ENCODE data around the gene TMCC2.
"Not testable (repeated sequence)": the region's sequence is repeated elsewhere in the genome, so short reads cannot be mapped to it uniquely, and the experiment has no call there.

Gene TMCC2

GRCh38 chr1:205271745-205272144, 44.0 kb downstream of the TMCC2 start:
- no peaks in the 10 kb centered on the region for H3K36me3 ChIP-seq (ENCODE audit: control insufficient read depth, insufficient read depth, low read length)
- no peak overlapping the region for H3K9ac ChIP-seq (ENCODE audit: low read length)
- no peak overlapping the region for H3K27ac ChIP-seq (ENCODE audit: low read depth, low read length)
- peaks cover 2% of the 10 kb centered on the region for H3K4me1 ChIP-seq (ENCODE audit: control insufficient read depth, insufficient read depth, low read length)
- no peak overlapping the region for H3K4me3 ChIP-seq (ENCODE audit: low read length)
- H3K27me3 ChIP-seq (ENCODE audit: control insufficient read depth, insufficient read depth, low read length) = no peaks in the 10 kb centered on the region

DNA sequence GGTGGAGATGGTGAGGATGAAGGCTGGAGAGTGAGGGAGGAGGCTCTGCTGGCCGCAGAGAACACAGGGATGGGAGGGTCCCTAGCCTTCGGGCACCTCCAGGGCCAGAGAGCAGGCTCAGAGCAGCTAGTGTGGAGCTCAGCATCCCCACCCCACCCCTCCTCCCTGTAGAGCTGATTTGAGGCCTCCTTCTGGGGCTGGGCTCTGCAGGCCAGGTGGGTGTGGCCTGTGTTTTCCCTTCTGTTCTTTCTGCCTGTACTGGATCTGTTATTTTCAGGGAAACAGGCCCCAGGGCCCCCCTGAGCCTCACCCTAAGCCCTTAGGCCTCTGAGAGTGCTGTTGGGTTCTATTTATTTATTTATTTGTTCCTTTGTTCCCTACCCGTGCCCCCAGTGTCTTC, 44.8 kb downstream of the TMCC2 start:
- Histone ChIP-seq H3K36me3 (ENCODE audit: control insufficient read depth, insufficient read depth, low read length) (no peaks in the 10 kb centered on the region), H3K27me3 (ENCODE audit: control insufficient read depth, insufficient read depth, low read length) (no peaks in the 10 kb centered on the region), H3K9ac (ENCODE audit: low read length) (no peak overlapping the region), H3K4me1 (ENCODE audit: control insufficient read depth, insufficient read depth, low read length) (peaks cover 2% of the 10 kb centered on the region), H3K4me3 (ENCODE audit: low read length) (no peak overlapping the region), H3K27ac (ENCODE audit: low read depth, low read length) (no peak overlapping the region)

- peaks cover 2% of the 10 kb centered on the region for H3K4me1 ChIP-seq (ENCODE audit: control insufficient read depth, insufficient read depth, low read length)
- H3K9ac ChIP-seq (ENCODE audit: low read length) = no peak overlapping the region
- no peak overlapping the region for H3K27ac ChIP-seq (ENCODE audit: low read depth, low read length)
- H3K36me3 ChIP-seq (ENCODE audit: control insufficient read depth, insufficient read depth, low read length) = no peaks in the 10 kb centered on the region
- no peak overlapping the region for H3K4me3 ChIP-seq (ENCODE audit: low read length)
- no peaks in the 10 kb centered on the region for H3K27me3 ChIP-seq (ENCODE audit: control insufficient read depth, insufficient read depth, low read length)
Measured at GRCh38 chr1:205273551-205273982, 45.8 kb downstream of the TMCC2 start.

- Histone ChIP-seq H3K9ac (ENCODE audit: low read length) (no peak overlapping the region), H3K27ac (ENCODE audit: low read depth, low read length) (no peak overlapping the region), H3K36me3 (ENCODE audit: control insufficient read depth, insufficient read depth, low read length) (no peaks in the 10 kb centered on the region), H3K4me3 (ENCODE audit: low read length) (no peak overlapping the region), H3K27me3 (ENCODE audit: control insufficient read depth, insufficient read depth, low read length) (no peaks in the 10 kb centered on the region), H3K4me1 (ENCODE audit: control insufficient read depth, insufficient read depth, low read length) (peaks cover 2% of the 10 kb centered on the region)
Measured at GRCh38 chr1:205274041-205274691, 46.4 kb downstream of the TMCC2 start.

GRCh38 chr1:205275133-205275532, 47.4 kb downstream of the TMCC2 start:
- Histone ChIP-seq H3K27ac (ENCODE audit: low read depth, low read length) (no peak overlapping the region), H3K4me3 (ENCODE audit: low read length) (no peak overlapping the region), H3K27me3 (ENCODE audit: control insufficient read depth, insufficient read depth, low read length) (no peaks in the 10 kb centered on the region), H3K36me3 (ENCODE audit: control insufficient read depth, insufficient read depth, low read length) (no peaks in the 10 kb centered on the region), H3K9ac (ENCODE audit: low read length) (no peak overlapping the region), H3K4me1 (ENCODE audit: control insufficient read depth, insufficient read depth, low read length) (peaks cover 2% of the 10 kb centered on the region)

- H3K4me3 ChIP-seq (ENCODE audit: low read length) = no peak overlapping the region
- no peak overlapping the region for H3K9ac ChIP-seq (ENCODE audit: low read length)
- no peaks in the 10 kb centered on the region for H3K27me3 ChIP-seq (ENCODE audit: control insufficient read depth, insufficient read depth, low read length)
- no peaks in the 10 kb centered on the region for H3K36me3 ChIP-seq (ENCODE audit: control insufficient read depth, insufficient read depth, low read length)
- H3K27ac ChIP-seq (ENCODE audit: low read depth, low read length) = no peak overlapping the region
- peaks cover 2% of the 10 kb centered on the region for H3K4me1 ChIP-seq (ENCODE audit: control insufficient read depth, insufficient read depth, low read length)
Measured at GRCh38 chr1:205275916-205276688, 48.4 kb downstream of the TMCC2 start.

GRCh38 chr1:205276689-205277065, 48.9 kb downstream of the TMCC2 start:
- no peak overlapping the region for H3K27ac ChIP-seq (ENCODE audit: low read depth, low read length)
- H3K4me3 ChIP-seq (ENCODE audit: low read length) = no peak overlapping the region

GRCh38 chr1:205279986-205280385, 52.2 kb downstream of the TMCC2 start:
- Histone ChIP-seq H3K27me3 (ENCODE audit: control insufficient read depth, insufficient read depth, low read length) (no peaks in the 10 kb centered on the region), H3K4me1 (ENCODE audit: control insufficient read depth, insufficient read depth, low read length) (peaks cover 5% of the 10 kb centered on the region), H3K9ac (ENCODE audit: low read length) (no peak overlapping the region), H3K27ac (ENCODE audit: low read depth, low read length) (no peak overlapping the region), H3K36me3 (ENCODE audit: control insufficient read depth, insufficient read depth, low read length) (no peaks in the 10 kb centered on the region), H3K4me3 (ENCODE audit: low read length) (no peak overlapping the region)

More at GRCh38 chr1:205276689-205277065, 48.9 kb downstream of the TMCC2 start:
- H3K27me3 ChIP-seq (ENCODE audit: control insufficient read depth, insufficient read depth, low read length) = no peaks in the 10 kb centered on the region
- no peak overlapping the region for H3K9ac ChIP-seq (ENCODE audit: low read length)
- H3K4me1 ChIP-seq (ENCODE audit: control insufficient read depth, insufficient read depth, low read length) = peaks cover 2% of the 10 kb centered on the region
- H3K36me3 ChIP-seq (ENCODE audit: control insufficient read depth, insufficient read depth, low read length) = no peaks in the 10 kb centered on the region

DNA sequence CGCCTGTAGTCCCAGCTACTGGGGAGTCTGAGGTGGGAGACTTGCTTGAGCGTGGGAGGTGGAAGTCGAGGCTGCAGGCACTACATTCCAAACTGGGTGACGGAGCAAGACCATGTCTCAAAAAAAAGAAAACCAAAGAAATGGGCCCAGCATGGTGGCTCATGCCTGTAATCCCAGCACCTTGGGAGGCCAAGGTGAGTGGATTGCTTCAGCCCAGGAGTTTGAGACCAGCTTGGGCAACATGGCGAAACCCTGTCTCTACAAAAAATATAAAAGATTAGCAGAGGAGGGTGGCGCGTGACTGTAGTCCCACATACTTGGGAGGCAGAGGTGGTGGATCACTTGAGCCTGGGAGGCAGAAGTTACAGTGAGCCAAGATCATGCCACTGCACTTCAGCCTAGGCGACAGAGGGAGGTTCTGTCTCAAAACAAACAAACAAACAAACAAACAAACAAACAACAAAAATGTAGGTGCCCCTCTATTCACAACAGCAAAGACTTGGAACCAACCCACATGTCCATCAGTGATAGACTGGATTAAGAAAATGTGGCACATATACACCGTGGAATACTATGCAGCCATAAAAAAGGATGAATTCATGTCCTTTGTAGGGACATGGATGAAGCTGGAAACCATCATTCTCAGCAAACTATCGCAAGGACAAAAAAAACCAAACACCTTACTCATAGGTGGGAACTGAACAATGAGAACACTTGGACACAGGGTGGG, 53.1 kb downstream of the TMCC2 start:
- H3K27ac ChIP-seq (ENCODE audit: low read depth, low read length); H3K4me1 ChIP-seq (ENCODE audit: control insufficient read depth, insufficient read depth, low read length): not testable (repeated sequence)

GRCh38 chr1:205283270-205284147, 55.8 kb downstream of the TMCC2 start:
- H3K27ac ChIP-seq (ENCODE audit: low read depth, low read length) = no peak overlapping the region
- peaks cover 9% of the 10 kb centered on the region for H3K4me1 ChIP-seq (ENCODE audit: control insufficient read depth, insufficient read depth, low read length)

More for the DNA sequence above, 53.1 kb downstream of the TMCC2 start:
- H3K36me3 ChIP-seq (ENCODE audit: control insufficient read depth, insufficient read depth, low read length); H3K9ac ChIP-seq (ENCODE audit: low read length); H3K27me3 ChIP-seq (ENCODE audit: control insufficient read depth, insufficient read depth, low read length); H3K4me3 ChIP-seq (ENCODE audit: low read length): not testable (repeated sequence)

DNA sequence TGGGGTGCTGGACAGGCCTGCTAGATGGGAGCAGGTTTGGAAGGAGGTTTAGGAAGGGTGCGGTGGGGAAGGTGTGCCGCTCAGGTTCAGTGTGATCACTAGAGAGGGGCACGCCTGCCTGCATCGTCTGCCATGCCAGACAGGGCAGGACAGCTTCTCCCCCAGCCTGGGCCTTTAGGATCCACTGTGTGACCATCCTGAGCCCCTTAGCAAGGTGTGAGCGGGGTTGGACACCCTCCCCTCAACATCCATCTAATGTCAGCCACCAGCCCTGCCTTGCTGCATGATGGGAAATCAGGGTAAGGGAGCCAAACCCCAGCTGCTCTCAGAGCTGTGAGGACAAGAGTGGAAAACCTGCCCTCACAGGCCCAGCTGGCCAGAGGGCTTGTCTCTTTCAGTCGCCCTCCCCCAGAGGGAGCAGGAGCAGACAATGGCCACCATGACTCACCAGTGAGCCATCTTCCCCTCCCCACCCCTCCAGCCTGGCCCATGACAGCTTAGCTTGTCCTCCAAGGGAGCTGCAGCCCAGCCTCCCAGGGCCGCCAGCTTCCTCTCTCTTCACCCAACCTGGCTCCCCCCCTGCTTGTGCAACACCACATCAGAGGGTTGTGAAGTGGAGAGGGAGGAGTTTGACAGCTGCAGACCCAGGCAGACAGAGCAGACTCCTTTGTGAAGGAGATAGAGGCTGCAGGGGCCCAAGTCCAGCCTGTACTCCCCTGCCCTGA, 56.8 kb downstream of the TMCC2 start:
- Histone ChIP-seq H3K27ac (ENCODE audit: low read depth, low read length) (peak overlapping the region; percentile 49), H3K4me3 (ENCODE audit: low read length) (peak overlapping the region; percentile 33), H3K36me3 (ENCODE audit: control insufficient read depth, insufficient read depth, low read length) (no peaks in the 10 kb centered on the region), H3K27me3 (ENCODE audit: control insufficient read depth, insufficient read depth, low read length) (no peaks in the 10 kb centered on the region), H3K9ac (ENCODE audit: low read length) (no peak overlapping the region), H3K4me1 (ENCODE audit: control insufficient read depth, insufficient read depth, low read length) (peaks cover 9% of the 10 kb centered on the region)

More at GRCh38 chr1:205283270-205284147, 55.8 kb downstream of the TMCC2 start:
- Histone ChIP-seq H3K9ac (ENCODE audit: low read length) (no peak overlapping the region), H3K27me3 (ENCODE audit: control insufficient read depth, insufficient read depth, low read length) (no peaks in the 10 kb centered on the region), H3K4me3 (ENCODE audit: low read length) (no peak overlapping the region), H3K36me3 (ENCODE audit: control insufficient read depth, insufficient read depth, low read length) (no peaks in the 10 kb centered on the region)
